Measurements from ENCODE around the gene CITED2.

Gene CITED2

GRCh38 chr6:139355777-139356445 is 18.5 kb downstream of the CITED2 start:
- no peak for TF ChIP-seq CTCF (conservative IDR thresholded peaks at IDR 0.05; ENCODE audit: control insufficient read depth, insufficient read depth, low read depth, low read length)
- no peak overlapping the region for H3K4me3 ChIP-seq (ENCODE audit: control insufficient read depth, low read depth, low read length)
- DNase-seq (ENCODE audit: low read depth), result no peak

GRCh38 chr6:139355172-139355571 is 19.3 kb downstream of the CITED2 start:
- H3K4me3 ChIP-seq (ENCODE audit: control insufficient read depth, low read depth, low read length), result no peak overlapping the region
- TF ChIP-seq CTCF (conservative IDR thresholded peaks at IDR 0.05; ENCODE audit: control insufficient read depth, insufficient read depth, low read depth, low read length), result no peak
- DNase-seq (ENCODE audit: low read depth), result no peak

DNA sequence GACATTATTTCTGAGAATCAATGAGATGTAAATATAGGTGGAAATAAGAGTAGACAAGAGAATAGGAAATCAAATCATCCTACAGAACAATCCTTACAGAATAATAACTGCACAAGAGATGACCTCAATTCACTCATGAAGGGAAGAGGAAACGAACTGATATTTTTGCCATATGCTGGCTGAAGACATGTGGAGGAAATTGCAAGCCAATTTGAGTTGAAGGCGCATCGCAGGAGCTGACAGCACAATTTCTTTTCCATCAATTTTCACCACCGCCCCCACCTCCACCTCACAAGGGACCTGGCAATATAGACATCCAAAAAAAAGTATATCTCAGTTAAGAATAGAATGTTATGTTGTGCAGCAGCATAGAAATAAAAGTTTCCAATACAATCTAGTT is 20.3 kb downstream of the CITED2 start:
- TF ChIP-seq CTCF (conservative IDR thresholded peaks at IDR 0.05; ENCODE audit: control insufficient read depth, insufficient read depth, low read depth, low read length), result no peak
- no peak overlapping the region for H3K4me3 ChIP-seq (ENCODE audit: control insufficient read depth, low read depth, low read length)
- DNase-seq (ENCODE audit: low read depth), result no peak

DNA sequence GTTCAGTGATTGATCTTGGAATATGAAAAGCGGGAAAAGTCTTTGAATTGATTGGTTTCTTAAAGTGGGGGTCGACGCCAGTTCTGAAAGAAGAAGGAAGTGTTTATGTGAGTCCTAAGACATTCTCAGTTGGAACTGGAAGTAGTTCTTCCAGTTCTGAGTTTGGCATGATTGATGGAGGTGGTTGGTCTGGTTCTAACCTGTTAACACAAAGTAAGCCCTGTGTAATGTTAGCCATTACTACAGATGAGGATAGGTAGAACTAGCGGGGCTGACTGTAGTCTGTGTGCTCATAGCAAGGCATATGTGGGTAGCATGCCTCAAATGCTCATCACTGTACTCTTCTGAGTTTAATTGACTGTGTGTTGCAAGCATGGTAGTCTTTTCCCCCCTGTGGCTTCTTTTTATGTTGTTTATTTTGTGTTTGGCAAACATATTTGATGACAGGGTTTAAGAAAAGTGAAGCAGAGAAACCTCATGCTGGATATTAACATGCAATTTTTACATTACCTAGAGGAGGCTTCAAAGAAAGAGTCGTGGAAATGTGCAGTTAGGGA is 24.9 kb downstream of the CITED2 start:
- H3K4me3 ChIP-seq (ENCODE audit: control insufficient read depth, low read depth, low read length), result no peak overlapping the region
- no peak for TF ChIP-seq CTCF (conservative IDR thresholded peaks at IDR 0.05; ENCODE audit: control insufficient read depth, insufficient read depth, low read depth, low read length)
- peak; percentile 21 for DNase-seq (ENCODE audit: low read depth)

DNA sequence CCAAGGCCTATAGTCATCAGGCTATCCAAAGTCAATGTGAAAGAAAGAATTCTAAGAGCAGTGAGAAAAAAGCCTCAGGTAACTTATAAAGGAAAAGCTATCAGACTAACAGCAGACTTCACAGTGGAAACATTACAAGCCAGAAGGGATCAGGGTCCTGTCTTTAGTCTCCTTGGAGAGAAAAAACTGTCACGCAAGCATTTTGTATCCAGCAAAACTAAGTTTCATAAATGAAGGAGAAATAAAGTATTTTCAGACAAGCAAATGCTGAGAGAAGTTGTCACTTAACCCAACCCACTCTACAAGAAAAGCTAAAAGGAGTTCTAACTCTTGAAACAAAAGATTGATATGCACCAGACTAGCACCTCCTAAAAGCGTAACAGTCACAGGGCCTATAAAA is 28.1 kb downstream of the CITED2 start:
- DNase-seq (ENCODE audit: low read depth), result no peak
- no peak overlapping the region for H3K4me3 ChIP-seq (ENCODE audit: control insufficient read depth, low read depth, low read length)
- TF ChIP-seq CTCF (conservative IDR thresholded peaks at IDR 0.05; ENCODE audit: control insufficient read depth, insufficient read depth, low read depth, low read length), result no peak

DNA sequence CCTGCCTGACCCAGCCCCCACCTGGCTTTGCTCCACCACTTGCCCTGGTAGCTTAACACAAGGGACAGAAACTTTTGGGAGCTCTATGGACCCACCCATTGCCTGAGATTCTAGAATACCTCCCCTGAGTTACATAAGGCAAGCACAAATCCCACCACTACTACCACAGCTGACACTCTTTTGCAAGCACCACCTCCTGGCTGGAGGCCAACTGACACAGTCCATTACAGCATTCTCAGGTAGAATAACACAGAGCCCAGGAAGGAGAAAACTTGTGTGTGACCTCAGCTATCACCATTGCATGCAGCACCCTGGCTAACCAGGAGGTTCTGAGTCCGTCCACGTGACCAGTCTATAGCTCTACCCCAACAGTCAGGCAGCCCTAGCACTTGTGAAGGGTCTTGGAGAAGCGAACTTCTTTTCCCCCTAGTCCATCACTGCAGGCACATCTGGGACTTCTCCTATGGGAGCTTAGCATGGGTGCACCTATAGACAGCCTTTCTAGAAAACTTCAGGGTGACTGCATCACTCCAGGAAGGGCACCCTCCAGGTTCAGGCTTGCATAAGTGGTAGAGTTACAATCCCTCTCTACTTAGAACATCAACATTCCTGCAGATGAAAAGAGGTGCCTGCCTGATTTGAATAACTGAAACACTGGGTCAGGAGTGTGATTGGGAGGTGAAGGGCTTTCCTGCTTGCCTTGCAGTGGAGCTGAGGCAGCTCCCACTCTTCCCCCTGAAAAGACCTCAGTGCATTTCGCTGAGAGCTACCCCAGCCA is 30.1 kb downstream of the CITED2 start:
- no peak for DNase-seq (ENCODE audit: low read depth)
- no peak overlapping the region for H3K4me3 ChIP-seq (ENCODE audit: control insufficient read depth, low read depth, low read length)
- no peak for TF ChIP-seq CTCF (conservative IDR thresholded peaks at IDR 0.05; ENCODE audit: control insufficient read depth, insufficient read depth, low read depth, low read length)

All from fibroblast of mammary gland (primary cell).